HG03045 (cell line): ENCODE data around the gene ELP6.
"Not testable (repeated sequence)": the region's sequence is repeated elsewhere in the genome, so short reads cannot be mapped to it uniquely, and the experiment has no call there.

Experiments
- ATAC-seq: cut with Tn5 transposase; IDR thresholded peaks from one replicate; pipeline ENCODE4 v1.9.1; 2021; ENCODE audit warnings: mild to moderate bottlenecking, moderate library complexity; ENCODE audit not compliant: unreplicated experiment

ELP6 gene

GRCh38 chr3:47515100-47515499 is 1.6 kb upstream of the ELP6 start:
- no peak for ATAC-seq

- ATAC-seq: no peak
Measured at GRCh38 chr3:47512416-47513124, 942 bp downstream of the ELP6 start.

GRCh38 chr3:47505267-47505666 is 8.2 kb downstream of the ELP6 start:
- ATAC-seq: not testable (repeated sequence)

GRCh38 chr3:47504113-47504512 is 9.4 kb downstream of the ELP6 start:
- no peak for ATAC-seq

- ATAC-seq: no peak
Measured at GRCh38 chr3:47503033-47503432, 10.5 kb downstream of the ELP6 start.

- ATAC-seq: no peak
Measured at GRCh38 chr3:47496892-47497291, 16.6 kb downstream of the ELP6 start.

- ATAC-seq: no peak
Measured at GRCh38 chr3:47495886-47496285, 17.6 kb downstream of the ELP6 start.

- ATAC-seq: no peak
Measured at GRCh38 chr3:47495111-47495510, 18.4 kb downstream of the ELP6 start.

GRCh38 chr3:47491777-47492176 is 21.7 kb downstream of the ELP6 start:
- ATAC-seq: no peak

- ATAC-seq: no peak
Measured at GRCh38 chr3:47491186-47491585, 22.3 kb downstream of the ELP6 start.

- no peak for ATAC-seq
Measured at GRCh38 chr3:47487265-47487664, 26.2 kb downstream of the ELP6 start.

GRCh38 chr3:47485812-47486211 is 27.7 kb downstream of the ELP6 start:
- ATAC-seq: no peak

- ATAC-seq: no peak
Measured at GRCh38 chr3:47482366-47482765, 31.1 kb downstream of the ELP6 start.

GRCh38 chr3:47481763-47482162 is 31.7 kb downstream of the ELP6 start:
- ATAC-seq: not testable (repeated sequence)

- ATAC-seq: not testable (repeated sequence)
Measured at GRCh38 chr3:47480267-47480666, 33.2 kb downstream of the ELP6 start.

GRCh38 chr3:47479826-47480160 is 33.7 kb downstream of the ELP6 start:
- ATAC-seq: no peak

- no peak for ATAC-seq
Measured at GRCh38 chr3:47478022-47478421, 35.5 kb downstream of the ELP6 start.

- no peak for ATAC-seq
Measured at GRCh38 chr3:47476644-47477199, 36.8 kb downstream of the ELP6 start.

- ATAC-seq: no peak
Measured at GRCh38 chr3:47476330-47476626, 37.2 kb downstream of the ELP6 start.

- peak; percentile 91 for ATAC-seq
Measured at GRCh38 chr3:47475570-47476329, 37.8 kb downstream of the ELP6 start, which contains the start of gene SCAP. SCAP (minus strand) TSS chr3:47475941; CDS start chr3:47442993, 32,948 bp downstream.

GRCh38 chr3:47475029-47475569 is 38.4 kb downstream of the ELP6 start:
- no peak for ATAC-seq

GRCh38 chr3:47473391-47473790 is 40.1 kb downstream of the ELP6 start:
- ATAC-seq: no peak
